Retinal pigment epithelial cell (primary cell): ENCODE results near the gene TENM3.

ENCODE experiments used
- DNase-seq: peaks from one replicate; pipeline ENCODE4 v3.0.0-alpha.2; 2010; ENCODE audit warnings: low read depth
- H3K4me3 ChIP-seq: 2 replicates; pipeline ENCODE4 v1.5.1; 2011; ENCODE audit warnings: mild to moderate bottlenecking, low read length, control low read depth, moderate library complexity
- CTCF ChIP-seq: conservative IDR thresholded peaks from 2 replicates; pipeline ENCODE4 v1.5.1; 2011; ENCODE audit warnings: low read depth, low read length, control low read depth, inconsistent platforms

The TENM3 gene

GRCh38 chr4:182263562-182263961, 20.4 kb downstream of the TENM3 start:
- DNase-seq = no peak
- no peak for TF ChIP-seq CTCF
- no peak overlapping the region for H3K4me3 ChIP-seq

- no peak for TF ChIP-seq CTCF
- no peak overlapping the region for H3K4me3 ChIP-seq
- no peak for DNase-seq
Observed at GRCh38 chr4:182264139-182264752, 21.0 kb downstream of the TENM3 start.

- no peak overlapping the region for H3K4me3 ChIP-seq
- TF ChIP-seq CTCF = no peak
- DNase-seq = no peak
Observed at GRCh38 chr4:182265881-182266280, 22.7 kb downstream of the TENM3 start.

- TF ChIP-seq CTCF = no peak
- H3K4me3 ChIP-seq = no peak overlapping the region
- no peak for DNase-seq
Observed at GRCh38 chr4:182267048-182267447, 23.8 kb downstream of the TENM3 start.

GRCh38 chr4:182268966-182269365, 25.8 kb downstream of the TENM3 start:
- H3K4me3 ChIP-seq = no peak overlapping the region
- TF ChIP-seq CTCF = no peak
- DNase-seq = no peak

- no peak for TF ChIP-seq CTCF
- H3K4me3 ChIP-seq = no peak overlapping the region
- no peak for DNase-seq
Observed at GRCh38 chr4:182271731-182272130, 28.5 kb downstream of the TENM3 start.

GRCh38 chr4:182272151-182272550, 28.9 kb downstream of the TENM3 start:
- TF ChIP-seq CTCF = no peak
- no peak overlapping the region for H3K4me3 ChIP-seq
- no peak for DNase-seq
